22Rv1 (cell line): ENCODE data around the gene CACHD1.

ENCODE experiments used
- H3K27ac ChIP-seq: fragments of 450-650 bp; 2 replicates; pipeline ENCODE4 v1.5.1; 2017
- ZFX ChIP-seq: fragments of 450-650 bp; IDR thresholded peaks from 2 replicates; pipeline ENCODE4 v1.6.1; 2017; ENCODE audit warnings: antibody characterized with exemption, borderline replicate concordance
- TF ChIP-seq, protein P1 (sequence below): fragments of 450-650 bp; IDR thresholded peaks from 2 replicates; pipeline ENCODE4 v1.5.1; 2017; ENCODE audit warnings: mild to moderate bottlenecking

CACHD1 gene

DNA sequence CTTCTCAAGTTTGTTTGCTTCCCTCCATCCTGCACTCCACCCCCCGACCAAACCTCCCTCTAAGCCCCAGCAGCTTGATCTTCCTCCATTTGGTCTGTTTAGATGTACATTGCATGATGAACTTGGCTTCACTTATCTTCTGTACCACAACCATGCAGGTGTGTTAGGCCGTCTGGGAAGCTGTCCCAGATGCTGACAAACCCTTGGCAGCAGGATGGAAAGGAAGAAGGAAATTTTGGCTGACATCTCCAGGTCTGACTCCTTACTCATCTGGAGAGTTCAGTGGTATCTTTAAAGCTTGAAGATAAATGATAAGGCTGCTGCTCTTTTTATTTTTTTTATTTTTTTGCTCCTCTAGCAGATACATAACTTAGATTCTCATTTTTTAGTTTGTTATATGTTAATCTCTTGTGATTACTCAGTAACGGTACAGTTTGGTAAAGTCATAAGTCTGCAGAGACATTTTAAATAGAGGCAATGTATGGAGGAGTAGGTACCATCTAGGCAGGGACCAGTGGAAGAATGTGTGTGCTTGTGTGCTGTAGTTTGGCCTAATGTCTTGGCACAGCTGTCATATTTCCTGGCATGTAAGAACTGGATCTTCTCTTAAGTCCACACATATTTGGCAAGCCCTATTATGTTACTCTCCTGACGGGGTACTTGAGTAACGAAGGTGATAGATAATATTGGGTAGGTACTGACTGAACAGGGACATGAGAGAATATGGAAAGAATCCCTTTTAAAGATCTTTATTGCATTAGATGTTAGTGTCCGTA is 79.7 kb downstream of the CACHD1 start:
- TF ChIP-seq, protein P1, sequence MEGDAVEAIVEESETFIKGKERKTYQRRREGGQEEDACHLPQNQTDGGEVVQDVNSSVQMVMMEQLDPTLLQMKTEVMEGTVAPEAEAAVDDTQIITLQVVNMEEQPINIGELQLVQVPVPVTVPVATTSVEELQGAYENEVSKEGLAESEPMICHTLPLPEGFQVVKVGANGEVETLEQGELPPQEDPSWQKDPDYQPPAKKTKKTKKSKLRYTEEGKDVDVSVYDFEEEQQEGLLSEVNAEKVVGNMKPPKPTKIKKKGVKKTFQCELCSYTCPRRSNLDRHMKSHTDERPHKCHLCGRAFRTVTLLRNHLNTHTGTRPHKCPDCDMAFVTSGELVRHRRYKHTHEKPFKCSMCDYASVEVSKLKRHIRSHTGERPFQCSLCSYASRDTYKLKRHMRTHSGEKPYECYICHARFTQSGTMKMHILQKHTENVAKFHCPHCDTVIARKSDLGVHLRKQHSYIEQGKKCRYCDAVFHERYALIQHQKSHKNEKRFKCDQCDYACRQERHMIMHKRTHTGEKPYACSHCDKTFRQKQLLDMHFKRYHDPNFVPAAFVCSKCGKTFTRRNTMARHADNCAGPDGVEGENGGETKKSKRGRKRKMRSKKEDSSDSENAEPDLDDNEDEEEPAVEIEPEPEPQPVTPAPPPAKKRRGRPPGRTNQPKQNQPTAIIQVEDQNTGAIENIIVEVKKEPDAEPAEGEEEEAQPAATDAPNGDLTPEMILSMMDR, result no peak
- no peak for TF ChIP-seq ZFX
- no peak overlapping the region for H3K27ac ChIP-seq

DNA sequence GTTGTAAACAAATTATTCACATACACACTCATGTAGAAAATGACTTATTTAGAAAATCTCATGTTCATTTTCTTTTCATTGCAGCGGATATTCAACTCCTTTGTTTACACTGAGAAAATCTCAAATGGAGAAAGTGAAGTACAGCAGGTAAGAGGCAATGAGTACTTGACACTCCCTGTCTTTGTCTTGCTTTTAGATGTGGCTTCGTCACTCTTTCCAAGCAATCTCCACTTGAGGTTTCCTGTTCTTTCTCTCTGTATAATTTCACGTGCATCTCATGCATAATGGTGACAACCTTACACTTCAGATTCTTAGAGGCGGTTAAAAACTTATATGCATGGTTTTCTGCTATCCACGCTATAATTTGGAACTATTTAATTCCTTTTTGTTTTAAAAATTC is 80.6 kb downstream of the CACHD1 start:
- no peak for TF ChIP-seq ZFX
- TF ChIP-seq, protein P1, result no peak
- no peak overlapping the region for H3K27ac ChIP-seq

DNA sequence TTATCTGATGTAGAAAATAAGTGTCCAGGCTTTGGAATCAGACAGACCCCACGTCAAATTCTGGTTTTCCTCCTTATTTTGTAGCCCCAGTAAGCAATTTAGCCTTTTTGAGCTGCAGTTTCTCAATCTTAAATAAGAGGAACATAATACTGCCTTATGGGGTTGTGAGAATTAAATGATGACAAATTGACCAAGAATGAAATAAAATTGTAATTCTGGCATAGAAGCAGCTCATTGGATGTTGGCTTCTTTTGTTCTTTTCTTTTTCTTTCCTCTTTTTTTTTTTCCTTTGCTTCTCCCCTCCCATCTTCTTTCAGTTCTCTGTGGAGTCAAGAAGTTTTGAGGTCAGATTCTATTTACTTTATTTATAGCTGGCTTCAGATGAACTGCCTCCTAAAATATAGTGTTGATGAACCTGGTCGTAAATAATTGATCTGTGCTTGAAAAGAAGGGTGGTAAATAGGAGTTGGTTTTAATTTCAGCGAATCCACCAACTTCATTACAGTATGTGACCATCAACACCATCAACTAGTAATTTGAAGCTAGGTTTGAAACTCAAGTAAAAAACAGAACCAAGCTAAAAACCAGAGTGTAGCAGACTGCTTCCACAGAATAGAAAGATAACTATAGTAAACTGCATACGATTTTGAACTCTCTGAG is 81.1 kb downstream of the CACHD1 start:
- TF ChIP-seq, protein P1, result no peak
- TF ChIP-seq ZFX, result no peak

DNA sequence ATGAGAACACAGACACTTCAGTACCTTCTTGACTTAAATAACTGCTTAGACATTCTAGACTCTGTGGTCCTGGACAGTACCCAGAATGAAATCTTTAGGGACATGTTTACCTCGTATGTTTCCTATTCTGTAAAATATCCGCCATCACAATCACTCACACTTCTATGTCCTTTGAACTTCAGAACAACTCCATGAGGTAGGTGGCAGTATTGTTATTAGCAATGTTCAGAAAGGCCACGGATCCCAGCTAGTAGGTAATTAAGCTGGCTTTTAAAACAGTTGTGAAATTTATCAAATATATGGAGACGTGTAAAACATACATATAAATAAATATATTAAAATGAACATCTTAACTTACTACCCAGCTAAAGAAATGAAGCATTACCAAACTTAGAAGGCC is 83.4 kb downstream of the CACHD1 start:
- H3K27ac ChIP-seq, result no peak overlapping the region
- TF ChIP-seq, protein P1, result no peak
- TF ChIP-seq ZFX, result no peak

More for the DNA sequence above, 81.1 kb downstream of the CACHD1 start:
- no peak overlapping the region for H3K27ac ChIP-seq

DNA sequence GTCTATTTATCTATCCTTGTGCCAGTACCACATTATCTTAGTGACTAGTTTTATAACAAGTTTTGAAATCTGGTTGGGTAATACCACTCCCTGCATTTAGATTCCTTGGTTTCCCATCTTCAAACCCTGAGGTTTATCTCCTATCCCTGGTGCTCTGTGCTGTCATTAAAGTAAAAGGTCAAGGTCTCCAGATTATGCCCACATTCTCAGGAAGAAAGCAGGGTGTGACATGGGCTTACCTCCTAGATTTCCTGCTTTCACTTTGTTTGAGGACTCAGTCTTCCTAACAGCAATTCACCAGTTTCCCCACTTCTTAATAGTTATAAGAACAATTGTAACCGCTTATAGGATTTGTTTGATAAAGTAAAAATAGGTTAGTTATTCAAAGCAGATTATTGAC is 86.0 kb downstream of the CACHD1 start:
- TF ChIP-seq ZFX, result no peak
- TF ChIP-seq, protein P1, result no peak
- H3K27ac ChIP-seq, result no peak overlapping the region

DNA sequence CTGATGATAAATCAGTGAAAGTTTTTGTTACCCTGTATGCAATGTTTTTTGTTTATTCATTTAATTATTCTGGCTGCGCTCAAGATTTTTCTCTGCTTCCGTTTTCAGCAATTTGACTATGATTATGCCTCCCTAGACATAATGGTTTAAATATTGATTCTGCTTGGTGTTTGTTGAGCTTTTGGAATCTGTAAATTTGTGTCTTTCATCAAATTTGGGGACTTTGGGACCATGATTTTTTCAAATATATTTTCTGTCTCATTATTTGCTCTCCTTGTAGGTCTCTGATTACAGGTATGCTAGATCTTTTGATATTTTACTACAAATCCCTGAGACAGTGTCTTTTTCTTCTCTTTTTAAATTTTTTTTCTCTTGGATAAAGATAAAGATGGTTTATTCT is 92.1 kb downstream of the CACHD1 start:
- no peak overlapping the region for H3K27ac ChIP-seq
- TF ChIP-seq, protein P1, result no peak
- no peak for TF ChIP-seq ZFX

DNA sequence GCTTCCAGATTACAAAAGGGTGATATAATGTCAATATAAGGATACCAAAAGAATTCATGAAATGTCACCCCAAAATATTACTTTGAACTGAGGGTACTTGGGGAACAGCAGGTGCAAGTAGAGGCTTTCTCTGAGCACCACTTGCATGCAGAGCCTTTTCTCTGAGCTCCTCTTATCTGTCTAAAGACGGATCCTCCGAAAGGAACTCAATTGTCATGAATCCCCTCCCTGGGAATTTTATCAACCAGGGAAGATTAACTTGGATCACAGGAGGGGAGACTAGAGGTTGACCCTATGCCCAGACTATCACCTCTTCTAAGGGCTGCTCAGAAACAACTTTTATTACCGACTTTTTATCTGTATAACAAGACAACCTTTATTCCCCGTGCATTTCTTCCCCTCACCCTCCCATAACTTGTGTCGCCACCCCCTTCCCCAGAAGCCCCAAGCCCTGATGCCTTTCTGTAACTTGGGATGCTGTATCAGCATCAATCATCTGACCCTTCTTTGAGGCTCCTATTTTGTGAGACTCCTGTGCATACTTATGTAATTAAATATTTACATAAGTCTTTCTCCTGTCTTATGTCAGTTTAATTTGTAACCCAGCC is 94.1 kb downstream of the CACHD1 start:
- TF ChIP-seq, protein P1, result no peak
- TF ChIP-seq ZFX, result no peak

More for the DNA sequence above, 94.1 kb downstream of the CACHD1 start:
- no peak overlapping the region for H3K27ac ChIP-seq
